ENCODE data around the gene IDH3B.

IDH3B gene

DNA sequence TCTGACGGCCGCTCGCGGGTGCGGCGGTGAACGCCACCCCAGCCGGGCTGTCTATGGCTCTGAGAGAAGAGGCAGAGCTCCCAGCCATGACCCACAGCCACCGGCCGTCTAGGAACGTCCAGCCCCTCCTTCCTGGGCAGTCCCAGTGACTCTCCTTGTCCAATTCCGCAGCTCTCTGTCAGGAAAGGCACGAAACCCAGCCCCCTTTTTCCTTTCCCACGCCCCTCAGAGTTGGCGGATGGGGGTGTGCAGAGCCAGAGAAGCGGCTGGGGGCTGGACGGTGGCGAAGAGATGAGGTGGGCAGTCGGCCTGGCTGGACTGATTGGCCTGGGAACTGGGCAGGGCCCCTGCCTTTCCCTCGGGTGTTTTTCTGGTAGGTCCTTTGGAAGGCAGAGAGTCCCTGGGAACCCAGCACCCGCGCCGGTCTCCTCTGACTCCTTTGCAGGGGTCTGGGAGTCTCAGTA is 30.0 kb upstream of the IDH3B start:
- DNase-seq (ENCODE audit: low read depth, low spot score): no peak
- TF ChIP-seq YY1 (IDR thresholded peaks at IDR 0.05; ENCODE audit: insufficient read depth, insufficient read length): no peak
- no peak for TF ChIP-seq ZNF274 (IDR thresholded peaks at IDR 0.05; ENCODE audit: low read depth, low read length)
- no peak for TF ChIP-seq SUZ12 (IDR thresholded peaks at IDR 0.05; ENCODE audit: extremely low read depth, insufficient read depth, insufficient read length)
- Histone ChIP-seq H3K27me3 (ENCODE audit: insufficient read depth, insufficient read length) (peaks cover 56% of the 10 kb centered on the region), H3K9ac (ENCODE audit: insufficient read length, low read depth) (peak overlapping the region; percentile 56), H3K4me1 (ENCODE audit: insufficient read depth, insufficient read length) (peaks cover 16% of the 10 kb centered on the region), H3K36me3 (ENCODE audit: insufficient read depth, insufficient read length, low read length) (no peaks in the 10 kb centered on the region), H3K9me3 (ENCODE audit: insufficient read depth, low read length) (no peaks in the 10 kb centered on the region), H3K4me3 (ENCODE audit: insufficient read length, low read depth) (peak overlapping the region; percentile 40)

DNA sequence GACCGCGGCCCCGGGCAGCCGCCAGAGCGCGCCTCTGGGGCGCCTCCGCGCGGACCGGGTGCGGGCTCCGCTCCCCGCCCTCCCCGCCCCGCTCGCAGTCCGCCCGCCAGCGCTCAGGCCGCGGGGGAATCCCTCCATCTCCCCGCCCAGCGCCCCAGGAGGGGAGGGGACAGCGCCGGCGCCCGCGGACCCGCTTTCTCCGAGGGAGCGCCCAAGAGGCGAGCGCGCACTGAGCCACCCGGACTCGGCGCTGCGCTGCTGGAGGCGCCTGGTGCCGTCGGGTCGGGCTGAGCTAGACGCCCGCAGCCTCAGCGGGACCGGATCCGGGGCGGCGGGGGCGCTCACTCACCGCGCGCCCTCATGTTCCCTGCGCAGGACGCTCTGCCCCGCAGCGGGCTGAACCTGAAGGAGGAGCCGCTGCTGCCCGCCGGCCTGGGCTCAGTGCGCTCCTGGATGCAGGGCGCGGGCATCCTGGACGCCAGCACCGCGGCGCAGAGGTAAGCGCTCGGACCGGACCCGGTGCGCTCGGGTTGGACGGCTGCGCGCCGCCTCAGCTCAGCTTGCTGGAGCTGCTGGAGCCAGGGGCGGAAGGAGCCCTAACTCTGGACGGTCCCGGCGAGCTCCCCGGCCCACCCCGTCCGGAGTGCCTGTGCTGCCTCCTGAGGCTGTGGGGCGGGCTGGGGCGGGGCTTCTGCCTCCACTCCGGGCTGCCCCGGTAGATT is 29.4 kb upstream of the IDH3B start:
- no peak for DNase-seq (ENCODE audit: low read depth, low spot score)
- Histone ChIP-seq H3K9ac (ENCODE audit: insufficient read length, low read depth) (peak overlapping the region; percentile 56), H3K4me1 (ENCODE audit: insufficient read depth, insufficient read length) (peaks cover 16% of the 10 kb centered on the region), H3K4me3 (ENCODE audit: insufficient read length, low read depth) (peak overlapping the region; percentile 40), H3K9me3 (ENCODE audit: insufficient read depth, low read length) (no peaks in the 10 kb centered on the region), H3K36me3 (ENCODE audit: insufficient read depth, insufficient read length, low read length) (no peaks in the 10 kb centered on the region), H3K27me3 (ENCODE audit: insufficient read depth, insufficient read length) (peaks cover 54% of the 10 kb centered on the region)
- no peak for TF ChIP-seq YY1 (IDR thresholded peaks at IDR 0.05; ENCODE audit: insufficient read depth, insufficient read length)
- no peak for TF ChIP-seq SUZ12 (IDR thresholded peaks at IDR 0.05; ENCODE audit: extremely low read depth, insufficient read depth, insufficient read length)
- no peak for TF ChIP-seq ZNF274 (IDR thresholded peaks at IDR 0.05; ENCODE audit: low read depth, low read length)

DNA sequence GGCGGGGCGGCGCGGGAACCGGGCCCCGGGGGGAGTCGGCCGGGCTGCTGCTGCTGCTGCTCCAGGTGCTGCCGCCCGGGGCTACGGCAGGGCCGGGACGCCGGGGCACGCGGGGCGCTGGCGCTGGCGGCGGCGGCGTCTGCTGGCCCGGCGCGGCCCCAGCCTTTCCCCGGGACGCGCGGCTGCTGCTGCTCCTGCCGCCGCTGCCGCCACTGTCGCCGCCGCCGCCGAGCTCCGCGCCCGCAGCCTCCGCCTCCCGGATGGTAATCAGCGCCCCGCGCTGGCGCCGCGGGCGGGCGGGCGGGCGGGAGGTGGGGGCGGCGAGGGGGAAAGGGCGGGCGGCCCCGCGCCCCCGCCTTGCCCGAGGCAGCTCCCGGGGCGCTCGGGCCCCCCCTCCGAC is 28.9 kb upstream of the IDH3B start:
- Histone ChIP-seq H3K9ac (ENCODE audit: insufficient read length, low read depth) (no peak overlapping the region), H3K36me3 (ENCODE audit: insufficient read depth, insufficient read length, low read length) (no peaks in the 10 kb centered on the region), H3K27me3 (ENCODE audit: insufficient read depth, insufficient read length) (peaks cover 54% of the 10 kb centered on the region), H3K4me1 (ENCODE audit: insufficient read depth, insufficient read length) (peaks cover 13% of the 10 kb centered on the region), H3K9me3 (ENCODE audit: insufficient read depth, low read length) (no peaks in the 10 kb centered on the region), H3K4me3 (ENCODE audit: insufficient read length, low read depth) (no peak overlapping the region)
- no peak for DNase-seq (ENCODE audit: low read depth, low spot score)
- TF ChIP-seq YY1 (IDR thresholded peaks at IDR 0.05; ENCODE audit: insufficient read depth, insufficient read length) (no peak), SUZ12 (IDR thresholded peaks at IDR 0.05; ENCODE audit: extremely low read depth, insufficient read depth, insufficient read length) (no peak), ZNF274 (IDR thresholded peaks at IDR 0.05; ENCODE audit: low read depth, low read length) (no peak)

DNA sequence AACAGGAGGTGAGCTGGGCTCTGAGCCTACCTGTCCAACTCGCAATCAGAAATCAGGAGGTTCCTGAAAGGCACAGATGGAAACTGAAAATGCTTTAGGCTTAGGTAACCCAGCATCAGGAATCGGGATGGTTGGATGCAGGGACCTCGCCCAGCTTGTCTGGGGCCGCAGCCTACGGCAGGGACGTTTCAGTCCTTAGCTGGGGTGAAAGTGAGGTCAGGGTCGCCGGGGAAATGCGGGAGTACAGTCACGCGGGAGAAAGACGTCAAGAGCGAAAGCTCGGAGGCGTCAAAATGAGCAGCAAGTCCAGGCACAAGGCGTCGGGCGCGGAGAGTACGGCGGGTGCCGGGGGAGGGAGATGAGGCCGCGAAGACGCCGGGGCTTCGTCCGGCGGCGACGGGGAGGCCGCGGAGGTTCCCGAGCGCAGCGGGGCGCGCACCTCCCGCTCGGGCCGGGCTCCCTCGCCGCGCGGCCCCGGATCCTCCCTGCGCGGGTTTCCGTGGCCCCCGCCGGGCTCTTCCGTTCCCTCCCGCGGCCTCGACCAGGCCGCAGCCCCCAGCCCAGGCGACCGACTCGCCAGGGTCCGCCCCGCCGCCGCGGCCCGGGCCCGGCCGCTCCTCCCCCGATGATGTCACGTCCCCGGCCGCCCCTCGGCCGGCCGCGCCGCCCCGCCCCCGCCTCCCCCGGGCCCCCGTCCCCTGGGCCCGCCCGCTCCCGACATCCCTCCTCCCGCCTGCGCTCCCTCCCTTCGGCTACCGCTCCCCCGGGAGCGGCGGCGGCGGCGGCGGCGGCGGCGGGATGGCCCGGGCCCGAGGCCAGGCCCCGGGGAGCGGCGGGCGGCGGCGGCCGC is 28.2 kb upstream of the IDH3B start, which contains the start of gene EBF4:
Gene EBF4 (plus strand): TSS at position 745 of the 850 bp plus-strand sequence. CDS start 866 bp downstream, outside the sequence.
- H3K27me3 ChIP-seq (ENCODE audit: insufficient read depth, insufficient read length): peaks cover 54% of the 10 kb centered on the region
- peaks cover 15% of the 10 kb centered on the region for H3K4me1 ChIP-seq (ENCODE audit: insufficient read depth, insufficient read length)
- TF ChIP-seq SUZ12 (IDR thresholded peaks at IDR 0.05; ENCODE audit: extremely low read depth, insufficient read depth, insufficient read length): no peak
- TF ChIP-seq ZNF274 (IDR thresholded peaks at IDR 0.05; ENCODE audit: low read depth, low read length): no peak
- no peak for TF ChIP-seq YY1 (IDR thresholded peaks at IDR 0.05; ENCODE audit: insufficient read depth, insufficient read length)
- H3K9me3 ChIP-seq (ENCODE audit: insufficient read depth, low read length): no peaks in the 10 kb centered on the region
- DNase-seq (ENCODE audit: low read depth, low spot score): no peak
- H3K36me3 ChIP-seq (ENCODE audit: insufficient read depth, insufficient read length, low read length): no peaks in the 10 kb centered on the region
- H3K4me3 ChIP-seq (ENCODE audit: insufficient read length, low read depth): peak within 1 kb of the TSS; percentile 40
- peak within 1 kb of the TSS; percentile 74 for H3K9ac ChIP-seq (ENCODE audit: insufficient read length, low read depth)

DNA sequence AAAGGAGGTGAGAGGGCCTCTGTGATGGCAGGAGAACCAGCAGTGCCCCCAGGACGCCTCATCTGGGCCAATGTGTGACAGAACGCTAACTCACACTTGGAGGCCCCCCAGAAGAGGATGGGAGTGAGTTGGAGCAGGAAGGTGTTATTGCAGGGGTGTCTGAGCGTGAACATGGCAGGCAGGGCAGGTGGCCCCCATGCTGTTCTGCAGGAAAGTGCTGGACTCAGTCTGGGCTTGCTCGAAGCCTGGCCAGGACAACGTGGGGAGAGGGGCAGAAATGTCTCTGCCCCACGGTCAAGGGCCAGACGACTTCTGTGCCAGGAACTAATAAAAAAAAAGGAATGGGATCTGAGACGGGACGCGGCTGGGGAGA is 27.6 kb upstream of the IDH3B start:
- Histone ChIP-seq H3K9me3 (ENCODE audit: insufficient read depth, low read length) (no peaks in the 10 kb centered on the region), H3K4me1 (ENCODE audit: insufficient read depth, insufficient read length) (peaks cover 15% of the 10 kb centered on the region), H3K36me3 (ENCODE audit: insufficient read depth, insufficient read length, low read length) (no peaks in the 10 kb centered on the region), H3K27me3 (ENCODE audit: insufficient read depth, insufficient read length) (peaks cover 54% of the 10 kb centered on the region), H3K4me3 (ENCODE audit: insufficient read length, low read depth) (no peak overlapping the region), H3K9ac (ENCODE audit: insufficient read length, low read depth) (peak overlapping the region; percentile 74)
- TF ChIP-seq SUZ12 (IDR thresholded peaks at IDR 0.05; ENCODE audit: extremely low read depth, insufficient read depth, insufficient read length) (no peak), ZNF274 (IDR thresholded peaks at IDR 0.05; ENCODE audit: low read depth, low read length) (no peak), YY1 (IDR thresholded peaks at IDR 0.05; ENCODE audit: insufficient read depth, insufficient read length) (no peak)
- no peak for DNase-seq (ENCODE audit: low read depth, low spot score)

DNA sequence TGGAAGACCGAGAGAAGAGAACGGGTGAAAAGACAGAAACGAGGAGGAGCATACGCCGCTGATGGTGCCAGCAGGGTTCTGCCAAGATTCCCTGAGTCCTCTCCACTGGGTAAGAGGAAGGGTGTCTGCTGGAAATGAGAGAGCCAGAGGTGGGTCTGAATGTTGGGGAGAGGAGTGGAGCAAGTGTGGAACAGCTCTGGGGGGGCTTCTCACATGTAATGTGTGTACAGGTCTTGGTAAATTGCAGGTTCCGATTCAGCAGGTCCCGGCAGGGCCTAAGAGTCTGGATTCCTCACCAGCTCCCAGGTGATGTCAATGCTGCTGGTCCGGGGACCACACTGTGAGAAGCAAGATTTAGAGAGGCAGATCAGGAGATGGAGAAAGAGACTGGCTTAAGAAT is 27.1 kb upstream of the IDH3B start:
- H3K9me3 ChIP-seq (ENCODE audit: insufficient read depth, low read length): no peaks in the 10 kb centered on the region
- no peaks in the 10 kb centered on the region for H3K36me3 ChIP-seq (ENCODE audit: insufficient read depth, insufficient read length, low read length)
- no peak for DNase-seq (ENCODE audit: low read depth, low spot score)
- no peak overlapping the region for H3K9ac ChIP-seq (ENCODE audit: insufficient read length, low read depth)
- TF ChIP-seq ZNF274 (IDR thresholded peaks at IDR 0.05; ENCODE audit: low read depth, low read length): no peak
- no peak for TF ChIP-seq SUZ12 (IDR thresholded peaks at IDR 0.05; ENCODE audit: extremely low read depth, insufficient read depth, insufficient read length)
- no peak for TF ChIP-seq YY1 (IDR thresholded peaks at IDR 0.05; ENCODE audit: insufficient read depth, insufficient read length)
- H3K4me1 ChIP-seq (ENCODE audit: insufficient read depth, insufficient read length): peaks cover 15% of the 10 kb centered on the region
- peaks cover 54% of the 10 kb centered on the region for H3K27me3 ChIP-seq (ENCODE audit: insufficient read depth, insufficient read length)
- H3K4me3 ChIP-seq (ENCODE audit: insufficient read length, low read depth): no peak overlapping the region

DNA sequence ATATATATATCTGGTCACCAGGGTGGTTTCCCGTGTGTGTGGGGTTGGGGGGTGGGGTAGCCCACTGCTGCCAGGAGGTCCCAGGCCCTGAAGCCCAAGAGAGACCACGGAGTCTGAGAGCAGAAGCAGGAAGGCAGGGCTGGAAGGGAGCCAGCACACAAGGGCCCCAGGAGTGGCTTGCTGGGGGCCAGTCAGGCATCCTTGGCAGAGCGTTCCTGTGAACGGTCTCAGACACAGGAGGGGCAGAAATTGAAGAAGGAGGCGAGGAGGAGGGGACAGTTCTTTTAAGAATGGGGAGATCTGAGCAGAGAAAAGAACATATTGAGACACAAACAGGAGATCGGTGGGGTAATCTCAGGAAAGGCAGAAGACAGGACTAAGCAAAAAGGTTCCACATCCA is 26.7 kb upstream of the IDH3B start:
- H3K36me3 ChIP-seq (ENCODE audit: insufficient read depth, insufficient read length, low read length): no peaks in the 10 kb centered on the region
- no peak for DNase-seq (ENCODE audit: low read depth, low spot score)
- peaks cover 15% of the 10 kb centered on the region for H3K4me1 ChIP-seq (ENCODE audit: insufficient read depth, insufficient read length)
- no peak overlapping the region for H3K4me3 ChIP-seq (ENCODE audit: insufficient read length, low read depth)
- peaks cover 54% of the 10 kb centered on the region for H3K27me3 ChIP-seq (ENCODE audit: insufficient read depth, insufficient read length)
- no peak overlapping the region for H3K9ac ChIP-seq (ENCODE audit: insufficient read length, low read depth)
- H3K9me3 ChIP-seq (ENCODE audit: insufficient read depth, low read length): no peaks in the 10 kb centered on the region
- TF ChIP-seq SUZ12 (IDR thresholded peaks at IDR 0.05; ENCODE audit: extremely low read depth, insufficient read depth, insufficient read length): no peak
- no peak for TF ChIP-seq YY1 (IDR thresholded peaks at IDR 0.05; ENCODE audit: insufficient read depth, insufficient read length)
- TF ChIP-seq ZNF274 (IDR thresholded peaks at IDR 0.05; ENCODE audit: low read depth, low read length): no peak
